ENCODE data around the gene FAM83D. TPM values are rescaled to one million over a fixed set of nuclear protein-coding genes. Genes with fewer than 3 reads are reported as not detected.
"Not testable (repeated sequence)": the region's sequence is repeated elsewhere in the genome, so short reads cannot be mapped to it uniquely, and the experiment has no call there.

Gene FAM83D
- total RNA-seq, 3 donors from 2014 or later (not counting 1 experiment from before 2014, with no cell fraction given) = 1.1 to 2.7 (median 2.1) TPM

GRCh38 chr20:38957235-38957876, 31.1 kb downstream of the FAM83D start:
- Mint-ChIP-seq H3K27me3 (ENCODE audit: low read depth in 2 of 2) (no peaks in the 10 kb centered on the region), H3K9me3 (no peaks in the 10 kb centered on the region), H3K4me1 (peaks cover 10% of the 10 kb centered on the region in 2 donors), H3K27ac (no peak overlapping the region), H3K36me3 (no peaks in the 10 kb centered on the region), H3K4me3 (no peak overlapping the region)
- DNase-seq = no peak
- H3K9me3 ChIP-seq (ENCODE audit: control insufficient read depth, insufficient read depth, low read length) = no peaks in the 10 kb centered on the region
- WGBS (ENCODE audit: insufficient coverage) = 94% methylated on average over 5 of the region's 5 CpGs
- H3K4me1 ChIP-seq (ENCODE audit: control insufficient read depth, insufficient read depth, low read length) = peaks cover 6% of the 10 kb centered on the region
- no peaks in the 10 kb centered on the region for H3K36me3 ChIP-seq (ENCODE audit: control insufficient read depth, insufficient read depth, low read length)
- TF ChIP-seq CTCF (IDR thresholded peaks at IDR 0.05) = no peak
- no peak for ATAC-seq
- H3K27me3 ChIP-seq (ENCODE audit: control insufficient read depth, insufficient read depth, low read length) = no peaks in the 10 kb centered on the region
- no peak overlapping the region for H3K4me3 ChIP-seq (ENCODE audit: low read length)
- no peak overlapping the region for H3K27ac ChIP-seq (ENCODE audit: low read length)
- intact Hi-C loops (cut with micrococcal nuclease) = no loop called here

GRCh38 chr20:38957915-38958485, 31.8 kb downstream of the FAM83D start:
- Mint-ChIP-seq H3K27ac (no peak overlapping the region), H3K27me3 (ENCODE audit: low read depth in 2 of 2) (no peaks in the 10 kb centered on the region), H3K4me3 (no peak overlapping the region), H3K9me3 (no peaks in the 10 kb centered on the region), H3K4me1 (peaks cover 16% of the 10 kb centered on the region in 2 donors), H3K36me3 (no peaks in the 10 kb centered on the region)
- 98% methylated on average over 8 of the region's 8 CpGs for WGBS (ENCODE audit: insufficient coverage)
- Histone ChIP-seq H3K27me3 (ENCODE audit: control insufficient read depth, insufficient read depth, low read length) (no peaks in the 10 kb centered on the region), H3K36me3 (ENCODE audit: control insufficient read depth, insufficient read depth, low read length) (no peaks in the 10 kb centered on the region), H3K4me3 (ENCODE audit: low read length) (no peak overlapping the region), H3K27ac (ENCODE audit: low read length) (no peak overlapping the region), H3K9me3 (ENCODE audit: control insufficient read depth, insufficient read depth, low read length) (no peaks in the 10 kb centered on the region), H3K4me1 (ENCODE audit: control insufficient read depth, insufficient read depth, low read length) (peaks cover 10% of the 10 kb centered on the region)
- no peak for TF ChIP-seq CTCF (IDR thresholded peaks at IDR 0.05)
- no peak for ATAC-seq
- DNase-seq = no peak
- intact Hi-C loops (cut with micrococcal nuclease) = no loop called here

- H3K27me3 Mint-ChIP-seq (ENCODE audit: low read depth in 2 of 2); H3K27ac Mint-ChIP-seq; H3K4me3 Mint-ChIP-seq; intact Hi-C loops (cut with micrococcal nuclease); H3K27ac ChIP-seq (ENCODE audit: low read length); H3K36me3 Mint-ChIP-seq; DNase-seq; H3K27me3 ChIP-seq (ENCODE audit: control insufficient read depth, insufficient read depth, low read length); H3K36me3 ChIP-seq (ENCODE audit: control insufficient read depth, insufficient read depth, low read length); H3K9me3 ChIP-seq (ENCODE audit: control insufficient read depth, insufficient read depth, low read length); H3K9me3 Mint-ChIP-seq; ATAC-seq; H3K4me3 ChIP-seq (ENCODE audit: low read length): not testable (repeated sequence)
- H3K4me1 ChIP-seq (ENCODE audit: control insufficient read depth, insufficient read depth, low read length) = peaks cover 10% of the 10 kb centered on the region
- whole genome bisulfite sequencing (ENCODE audit: insufficient coverage) = over 99% methylated on average over 8 of the region's 9 CpGs
- peaks cover 18 to 19% of the 10 kb centered on the region in 2 donors for H3K4me1 Mint-ChIP-seq
Observed at GRCh38 chr20:38960187-38960687, 34.0 kb downstream of the FAM83D start.

GRCh38 chr20:38961530-38962043, 35.4 kb downstream of the FAM83D start:
- no peaks in the 10 kb centered on the region for H3K36me3 Mint-ChIP-seq
- no peaks in the 10 kb centered on the region for H3K9me3 Mint-ChIP-seq
- Histone ChIP-seq H3K4me1 (ENCODE audit: control insufficient read depth, insufficient read depth, low read length) (peaks cover 10% of the 10 kb centered on the region), H3K36me3 (ENCODE audit: control insufficient read depth, insufficient read depth, low read length) (no peaks in the 10 kb centered on the region), H3K4me3 (ENCODE audit: low read length) (peak overlapping the region; percentile 57), H3K27me3 (ENCODE audit: control insufficient read depth, insufficient read depth, low read length) (no peaks in the 10 kb centered on the region), H3K27ac (ENCODE audit: low read length) (peak overlapping the region; percentile 73), H3K9me3 (ENCODE audit: control insufficient read depth, insufficient read depth, low read length) (no peaks in the 10 kb centered on the region)
- intact Hi-C loops (cut with micrococcal nuclease) = loop anchor here (1.0 kb wide), 3 partner anchors 35 to 315 kb away; partner anchors contain the start of genes ACTR5 and FAM83D
- TF ChIP-seq CTCF (IDR thresholded peaks at IDR 0.05) = no peak
- WGBS (ENCODE audit: insufficient coverage) = 16% methylated on average over 16 of the region's 16 CpGs
- ATAC-seq (no peak), DNase-seq (no peak)
- no peaks in the 10 kb centered on the region for H3K27me3 Mint-ChIP-seq (ENCODE audit: low read depth in 2 of 2)
- peak overlapping the region; percentile 94 to 97 for H3K27ac Mint-ChIP-seq
- H3K4me1 Mint-ChIP-seq = peaks cover 18 to 19% of the 10 kb centered on the region in 2 donors
- H3K4me3 Mint-ChIP-seq = peak overlapping the region; percentile 96
